GM21717 (cell line): ENCODE data around the gene OTOS.

Source experiments
- ATAC-seq: cut with Tn5 transposase; IDR thresholded peaks from one replicate; pipeline ENCODE4 v1.9.1; 2021; ENCODE audit warnings: mild to moderate bottlenecking, moderate library complexity; ENCODE audit not compliant: unreplicated experiment

OTOS gene

DNA sequence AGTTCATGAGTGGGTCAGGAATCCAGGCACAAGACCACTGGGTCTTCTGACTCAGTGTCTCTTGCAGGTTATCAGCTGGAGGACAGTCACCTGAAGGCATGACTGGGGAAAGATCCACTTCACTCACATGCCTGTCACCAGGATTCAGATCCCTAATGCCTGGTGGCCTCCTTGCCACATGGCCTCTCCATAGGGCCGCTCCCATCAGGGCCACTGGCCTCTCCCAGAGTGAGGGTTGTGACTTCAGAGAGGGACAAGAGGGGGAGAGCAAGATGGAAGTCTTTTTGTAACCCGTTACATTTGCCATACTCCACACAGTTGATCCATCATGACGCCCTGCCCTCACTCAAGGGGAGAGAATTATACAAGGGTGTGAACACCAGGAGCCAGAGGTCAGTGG lies 13.0 kb upstream of the OTOS start:
- ATAC-seq, result no peak

DNA sequence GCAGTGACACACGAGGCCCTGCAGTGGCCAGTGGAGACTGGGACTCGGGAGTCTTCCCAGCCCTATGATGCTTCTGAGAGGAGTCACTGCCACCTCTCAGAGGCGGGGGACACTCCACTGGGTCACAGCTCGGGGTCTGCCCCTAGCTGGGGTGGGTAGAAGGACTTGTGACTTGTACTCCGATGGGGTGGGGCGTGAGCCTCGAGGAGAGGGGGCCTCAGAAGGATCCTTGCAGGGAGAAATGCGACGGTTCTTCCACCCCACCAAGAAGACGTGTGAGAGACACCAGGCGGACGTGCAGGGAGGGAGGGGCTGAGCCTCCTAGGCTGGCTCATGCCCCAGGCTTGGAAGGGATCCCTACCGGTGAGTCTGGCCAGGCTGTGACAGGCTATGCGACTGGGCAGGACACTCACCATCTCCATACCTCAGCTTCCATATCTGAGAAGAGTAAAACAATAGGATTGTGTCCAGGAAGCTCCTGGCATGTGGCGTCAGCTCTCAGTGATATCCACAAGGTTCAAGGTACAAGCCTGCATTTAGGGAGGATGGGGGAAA lies 11.1 kb upstream of the OTOS start:
- ATAC-seq, result no peak

DNA sequence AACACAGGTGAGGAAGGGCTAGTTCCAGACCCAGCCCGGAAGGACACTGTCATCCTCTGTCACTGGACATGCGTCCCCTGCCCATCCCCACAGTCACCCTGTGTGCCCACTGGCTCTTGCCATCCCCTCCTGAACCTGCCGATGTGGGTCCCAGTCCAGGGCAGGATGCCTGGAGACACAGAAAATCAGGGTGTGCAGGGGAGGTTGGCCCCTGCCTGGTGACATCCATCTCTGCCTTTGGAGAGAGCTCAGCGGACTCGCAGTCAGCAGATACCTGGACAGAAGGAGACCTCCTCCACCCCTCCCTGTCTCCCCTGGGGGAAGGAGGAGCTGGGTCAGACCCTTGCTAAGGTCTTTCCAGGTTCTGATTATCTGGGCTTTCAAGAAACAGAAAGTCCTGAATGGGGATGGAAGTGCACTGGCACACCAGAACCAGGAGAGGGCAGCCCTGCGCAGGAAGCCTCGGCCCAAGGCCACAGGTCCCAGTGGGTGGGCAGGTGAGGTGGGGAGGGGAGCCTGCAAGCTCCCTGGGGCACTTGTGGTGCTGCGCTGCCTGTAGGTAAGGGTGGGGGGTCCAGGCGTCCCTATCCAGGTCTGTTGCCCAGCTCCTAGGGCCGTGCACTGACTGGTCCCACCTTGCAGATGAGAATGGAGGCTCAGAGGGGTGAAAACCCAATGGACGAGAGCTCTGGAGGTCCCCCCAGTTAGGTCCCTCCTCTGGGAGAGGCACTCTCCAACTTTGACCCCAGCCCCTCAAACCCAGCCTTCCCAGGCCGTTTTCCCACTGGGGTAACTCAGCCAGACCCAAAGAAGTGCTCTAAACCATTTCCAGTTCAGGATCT lies 9.7 kb upstream of the OTOS start:
- ATAC-seq, result no peak

DNA sequence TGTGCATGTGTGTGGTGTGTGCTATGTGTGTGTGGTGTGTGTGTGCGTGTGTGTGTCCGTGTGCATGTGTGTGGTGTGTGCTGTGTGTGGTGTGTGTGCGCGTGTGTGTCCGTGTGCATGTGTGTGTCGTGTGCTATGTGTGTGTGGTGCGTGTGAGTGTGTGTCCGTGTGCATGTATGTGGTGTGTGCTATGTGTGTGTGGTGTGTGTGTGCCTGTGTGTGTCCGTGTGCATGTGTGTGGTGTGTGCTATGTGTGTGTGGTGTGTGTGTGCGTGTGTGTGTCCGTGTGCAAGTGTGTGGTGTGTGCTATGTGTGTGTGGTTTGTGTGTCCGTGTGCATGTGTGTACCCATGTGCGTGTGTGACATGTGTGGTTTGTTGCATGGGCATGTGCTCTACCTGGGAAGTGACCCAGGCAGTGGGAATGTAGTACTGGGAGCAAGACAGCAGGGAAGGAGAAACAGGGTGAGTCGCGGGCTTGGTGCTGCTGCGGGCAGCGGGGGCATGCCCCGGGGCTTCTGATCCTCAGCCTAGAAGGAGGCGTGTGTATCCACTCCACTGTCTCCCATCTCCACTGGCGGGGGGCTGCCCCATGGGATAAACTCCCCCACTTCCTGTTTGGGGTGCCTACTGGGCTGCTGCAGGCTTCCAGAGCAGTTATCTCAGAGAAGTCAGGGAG lies 7.6 kb upstream of the OTOS start:
- no peak for ATAC-seq

DNA sequence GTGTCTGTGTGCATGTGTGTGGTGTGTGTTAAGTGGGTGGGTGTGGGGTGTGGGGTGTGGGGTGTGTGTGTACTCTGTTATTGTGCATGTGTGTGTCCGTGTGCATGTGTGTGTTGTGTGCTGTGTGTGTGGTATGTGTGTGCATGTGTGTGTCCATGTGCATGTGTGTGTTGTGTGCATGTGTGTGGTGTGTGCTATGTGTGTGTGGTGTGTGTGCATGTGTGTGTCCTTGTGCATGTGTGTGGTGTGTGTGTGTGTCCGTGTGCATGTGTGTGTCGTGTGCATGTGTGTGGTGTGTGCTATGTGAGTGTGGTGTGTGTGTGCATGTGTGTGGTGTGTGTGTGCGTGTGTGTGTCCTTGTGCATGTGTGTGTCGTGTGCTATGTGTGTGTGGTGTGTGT lies 6.9 kb upstream of the OTOS start:
- ATAC-seq, result no peak

DNA sequence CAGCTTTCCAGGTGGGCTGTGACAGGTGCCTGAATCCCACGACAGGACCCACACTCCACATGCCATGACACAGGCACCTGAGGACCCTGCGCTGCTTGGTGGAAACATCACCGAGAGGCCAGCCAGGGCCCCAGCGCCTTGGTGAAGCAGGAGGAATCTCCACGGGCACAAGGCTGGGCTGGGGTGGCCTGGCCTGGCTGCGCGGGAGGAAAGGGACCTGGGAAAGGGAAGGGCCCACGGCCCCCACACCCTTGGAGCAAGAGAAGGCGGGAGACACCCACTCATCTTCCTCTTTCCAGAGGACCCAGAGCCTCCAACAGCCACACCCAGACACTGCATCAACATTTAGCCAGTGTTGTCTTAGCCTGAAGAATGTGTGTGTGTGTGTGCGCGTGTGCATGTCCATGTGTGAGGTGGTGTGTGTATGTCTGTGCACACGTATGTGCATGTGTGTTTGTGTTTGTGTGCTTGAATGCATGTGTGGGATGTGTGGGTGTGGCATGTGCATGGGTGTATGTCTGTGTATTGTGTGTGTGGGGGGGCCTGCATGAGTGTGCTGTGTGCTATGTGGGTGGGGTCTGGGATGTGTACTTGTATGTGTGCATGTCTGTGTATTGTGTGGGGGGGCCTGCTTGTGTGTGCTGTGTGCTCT lies 6.3 kb upstream of the OTOS start:
- no peak for ATAC-seq

DNA sequence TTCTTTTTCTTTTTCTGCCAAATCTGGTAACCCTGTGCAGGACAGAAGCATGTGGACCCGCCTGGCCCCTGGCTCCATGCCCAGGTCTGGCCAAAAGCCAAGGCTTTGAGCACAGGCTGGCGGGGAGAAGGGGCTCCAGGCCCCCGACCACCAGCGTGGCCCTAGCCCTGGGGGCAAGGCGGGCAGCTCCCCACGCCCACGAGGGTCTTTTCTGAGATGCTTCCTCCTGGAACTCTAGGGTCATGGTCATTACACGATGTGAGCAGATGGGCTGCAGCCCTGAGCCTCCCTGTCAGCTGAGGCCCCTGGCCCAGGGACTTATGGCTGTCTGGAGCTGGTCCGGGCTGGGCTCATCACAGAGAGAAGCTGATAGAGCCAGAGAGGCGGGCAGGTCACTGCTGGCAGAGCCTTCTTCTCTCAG lies 5.7 kb upstream of the OTOS start:
- ATAC-seq, result no peak

DNA sequence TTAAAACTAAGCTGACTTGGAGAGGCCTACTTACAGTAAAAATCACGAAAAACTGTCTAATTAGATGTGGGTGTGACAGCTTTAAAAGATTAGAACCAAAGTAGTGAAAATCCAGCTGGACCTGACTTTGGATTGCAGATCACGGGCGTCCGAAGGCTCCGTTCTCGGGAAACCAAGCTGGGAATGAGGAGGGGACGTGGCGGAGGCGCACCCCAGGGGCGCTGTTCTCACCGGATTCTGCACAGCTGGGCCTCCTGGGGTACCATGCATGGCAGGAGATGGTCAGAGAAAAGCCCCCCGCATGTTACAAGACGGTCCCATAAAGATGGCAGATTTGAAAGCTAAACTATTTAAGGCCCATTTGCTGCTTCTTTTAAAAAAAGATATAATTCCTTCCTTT lies 5.0 kb upstream of the OTOS start:
- ATAC-seq, result no peak

DNA sequence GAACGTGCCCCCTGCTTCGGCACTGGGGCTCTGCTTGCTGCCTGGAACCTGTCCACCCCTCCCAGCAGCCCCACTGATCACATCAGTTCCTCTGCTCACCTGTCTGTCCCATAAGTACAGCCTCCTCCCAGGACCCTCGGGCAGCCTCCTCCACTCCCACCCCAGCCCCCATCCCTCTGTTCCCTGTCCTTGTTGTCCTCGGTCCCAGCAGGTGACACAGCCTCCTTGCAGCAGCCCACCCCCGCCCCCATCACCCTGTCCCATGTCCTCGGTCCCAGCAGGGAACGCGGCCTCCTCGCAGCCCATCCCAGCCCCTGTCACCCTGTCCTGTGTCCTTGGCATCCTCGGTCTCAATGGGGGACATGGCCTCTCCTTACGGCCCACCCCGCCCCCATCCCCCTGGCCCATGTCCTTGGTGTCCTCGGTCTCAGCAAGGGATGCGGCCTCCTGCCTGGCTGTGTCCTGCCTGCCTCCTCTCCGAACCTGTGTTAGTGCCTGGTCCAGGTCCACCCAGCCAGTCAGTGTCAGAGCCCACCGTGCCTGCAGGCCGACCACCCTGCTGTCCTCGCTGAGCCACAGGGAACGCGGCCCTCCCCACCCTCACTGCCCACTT lies 4.3 kb upstream of the OTOS start:
- ATAC-seq, result no peak

DNA sequence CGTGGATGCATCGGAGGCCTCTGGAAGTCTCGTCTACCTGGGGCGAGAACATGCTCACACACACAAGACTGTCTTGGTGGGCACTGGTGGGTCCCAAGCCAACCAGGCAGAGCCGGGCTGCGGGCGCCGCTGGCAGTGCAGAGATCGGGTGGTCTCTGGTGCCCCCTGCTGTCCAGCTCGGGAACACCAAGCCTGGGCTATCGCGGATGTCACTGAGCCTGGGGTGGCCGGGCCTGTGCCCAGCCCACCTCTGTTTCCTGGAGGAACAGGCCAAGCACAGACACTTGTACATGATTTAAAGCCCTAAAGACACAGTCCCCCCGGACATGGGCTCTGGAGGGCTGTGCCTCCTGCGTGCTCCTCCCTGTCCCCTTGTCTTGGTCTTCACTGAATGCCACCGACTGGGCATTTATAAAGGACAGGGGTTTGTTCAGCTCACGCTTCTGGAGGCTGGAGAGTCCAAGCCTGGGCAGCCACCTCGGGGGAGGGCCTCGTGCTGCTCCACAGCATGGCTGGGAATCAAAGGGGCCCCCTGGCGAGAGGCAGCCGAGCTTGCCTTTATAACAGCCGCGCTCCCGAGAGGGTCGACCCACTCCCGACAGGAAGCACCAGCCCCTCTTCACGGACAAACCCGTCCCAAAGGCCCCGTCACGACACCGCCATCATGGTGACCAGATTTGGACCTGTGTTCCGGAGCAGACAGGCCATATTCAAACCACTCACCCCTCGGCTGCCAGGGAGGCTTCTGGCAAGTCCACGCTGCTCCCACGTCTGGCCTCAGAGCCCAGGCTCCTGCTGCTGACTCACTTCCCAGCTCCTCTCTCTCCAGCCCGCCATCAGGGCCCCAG lies 3.6 kb upstream of the OTOS start:
- ATAC-seq, result peak; percentile 64

DNA sequence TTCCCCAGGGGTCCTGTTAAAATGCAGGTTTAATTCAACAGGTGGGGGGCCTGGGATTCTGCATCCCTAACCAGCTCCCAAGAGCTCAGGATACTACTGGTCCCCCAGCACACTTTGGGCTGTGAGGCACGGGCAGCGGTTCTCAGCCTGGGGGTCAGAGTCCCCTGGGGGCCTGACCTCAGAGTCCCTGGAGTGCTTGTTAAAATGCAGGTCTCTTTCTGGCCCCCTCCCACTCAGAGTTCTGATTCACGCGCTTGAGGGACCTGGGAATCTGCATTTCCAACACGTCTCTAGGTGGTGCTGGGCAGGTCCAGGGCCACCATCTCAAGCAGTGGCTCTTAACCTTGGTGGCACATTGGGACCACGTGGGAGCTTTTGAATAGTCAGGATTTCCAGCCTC lies 2.8 kb upstream of the OTOS start:
- no peak for ATAC-seq

DNA sequence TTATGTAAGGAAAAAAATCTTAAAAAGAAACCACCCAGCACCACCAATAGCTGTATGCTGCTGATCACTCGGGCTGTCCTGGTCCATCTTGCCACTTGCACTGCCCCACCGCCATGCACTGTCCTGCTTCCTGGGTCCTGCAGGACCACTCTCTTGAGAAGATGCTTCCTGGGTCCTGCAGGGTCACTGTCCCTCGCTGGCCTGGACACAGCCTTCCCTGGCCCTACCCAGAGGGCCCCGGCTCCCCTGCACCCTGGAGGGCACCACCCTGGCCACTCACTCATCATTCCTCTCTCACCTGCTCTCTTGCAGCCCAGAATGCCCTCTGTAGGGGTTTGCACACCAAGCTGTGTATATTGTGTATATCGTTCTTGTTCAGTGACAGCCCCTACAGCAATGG lies 2.4 kb upstream of the OTOS start:
- ATAC-seq, result no peak

DNA sequence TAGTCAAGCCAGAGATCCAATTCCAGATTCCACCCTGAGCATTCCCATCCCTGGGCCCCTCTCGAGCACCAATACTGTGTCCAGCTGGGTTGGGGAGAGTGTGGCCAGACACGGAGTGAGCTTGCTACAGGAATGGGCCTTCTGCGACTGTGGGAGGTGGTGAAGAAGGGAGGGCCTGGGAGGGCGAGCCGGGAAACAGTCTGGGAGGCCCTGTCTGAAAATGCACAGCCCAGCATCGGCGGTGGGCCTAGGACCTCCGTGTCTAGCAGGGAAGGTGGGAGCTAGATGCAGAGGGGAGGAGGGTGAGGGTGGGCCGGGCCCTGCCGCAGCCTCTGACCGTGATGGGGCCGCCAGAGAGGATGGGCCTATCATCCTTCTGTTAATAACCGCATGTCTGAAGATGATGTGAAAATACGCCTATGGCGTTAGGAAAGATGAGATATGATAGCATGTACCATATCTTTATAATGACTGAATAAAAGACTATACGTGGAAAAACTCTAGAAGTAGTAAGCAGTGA lies 1.9 kb upstream of the OTOS start:
- no peak for ATAC-seq

DNA sequence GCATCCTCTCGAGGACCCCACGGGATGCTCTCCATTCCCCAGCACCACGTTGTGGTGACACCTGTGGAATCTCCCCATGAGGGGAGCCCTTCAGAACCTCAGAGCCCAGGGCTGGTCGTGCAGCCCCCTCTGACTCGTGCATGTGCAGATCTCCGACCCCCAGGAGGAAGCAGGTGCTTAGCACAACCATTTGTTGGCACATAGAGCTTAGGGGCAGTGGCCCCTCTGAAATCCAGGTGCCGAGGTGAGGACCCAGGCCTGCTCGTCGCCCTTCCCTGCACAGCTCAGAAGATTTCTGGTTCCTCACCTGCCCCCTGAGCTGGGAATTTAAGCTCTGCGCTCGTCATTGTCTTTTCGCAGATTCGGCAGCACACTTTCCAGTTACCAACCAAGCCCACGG lies 1.3 kb upstream of the OTOS start:
- no peak for ATAC-seq

DNA sequence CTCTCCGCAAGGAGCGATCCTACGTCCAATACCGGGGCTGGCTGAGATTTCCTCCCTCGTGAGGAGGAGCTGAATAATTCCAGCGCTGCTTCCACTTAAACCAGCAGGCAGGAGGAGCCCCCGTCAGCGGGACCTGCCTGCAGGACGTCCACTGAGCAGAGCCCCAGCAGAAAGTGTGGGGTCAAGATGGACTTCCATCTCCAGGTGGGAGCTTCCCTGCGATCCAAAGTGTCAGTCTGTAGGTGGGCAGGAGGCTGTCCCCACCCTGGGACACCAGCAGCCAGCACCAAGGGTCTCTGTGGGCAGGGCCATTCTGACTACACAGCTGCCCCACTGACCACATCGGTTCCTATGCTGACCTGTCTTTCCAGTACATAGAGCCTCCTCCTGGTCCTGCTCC lies 462 bp upstream of the OTOS start:
- no peak for ATAC-seq

DNA sequence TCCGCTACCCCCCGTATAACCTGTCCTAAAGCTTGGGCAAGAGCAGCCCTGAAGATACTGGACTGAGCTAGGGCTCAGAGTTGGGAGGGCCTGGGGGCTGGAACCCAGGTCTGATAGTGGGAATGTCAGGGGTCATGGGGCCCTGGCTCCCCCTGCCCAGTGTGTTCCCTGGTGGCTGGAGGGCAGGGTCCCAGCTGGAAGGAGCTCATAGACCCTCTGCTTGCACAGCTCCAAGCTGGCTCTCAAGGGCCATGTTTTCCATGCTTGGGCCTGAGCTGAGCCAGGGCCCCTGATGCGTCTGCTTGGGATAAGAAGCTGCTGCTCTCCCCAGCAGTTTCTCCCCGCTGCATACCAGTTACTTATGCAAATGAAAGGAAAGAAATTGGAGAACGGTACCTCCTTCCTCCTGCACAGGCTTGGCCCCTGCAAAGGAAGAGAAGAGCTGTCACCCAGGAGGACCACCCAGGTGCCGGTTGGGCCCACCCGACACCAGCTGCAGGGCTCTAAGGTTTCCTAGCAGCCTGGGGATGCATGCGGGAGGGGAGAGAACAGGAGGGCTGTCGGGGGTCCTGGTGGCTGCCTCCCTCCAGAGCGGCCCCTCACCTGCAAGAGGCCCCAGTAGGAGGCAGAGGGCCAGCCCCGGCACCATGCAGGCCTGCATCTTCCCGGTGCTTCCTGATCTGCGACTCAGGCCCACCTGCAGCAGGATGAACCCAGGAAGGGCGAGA lies 628 bp downstream of the OTOS start:
- ATAC-seq, result no peak

DNA sequence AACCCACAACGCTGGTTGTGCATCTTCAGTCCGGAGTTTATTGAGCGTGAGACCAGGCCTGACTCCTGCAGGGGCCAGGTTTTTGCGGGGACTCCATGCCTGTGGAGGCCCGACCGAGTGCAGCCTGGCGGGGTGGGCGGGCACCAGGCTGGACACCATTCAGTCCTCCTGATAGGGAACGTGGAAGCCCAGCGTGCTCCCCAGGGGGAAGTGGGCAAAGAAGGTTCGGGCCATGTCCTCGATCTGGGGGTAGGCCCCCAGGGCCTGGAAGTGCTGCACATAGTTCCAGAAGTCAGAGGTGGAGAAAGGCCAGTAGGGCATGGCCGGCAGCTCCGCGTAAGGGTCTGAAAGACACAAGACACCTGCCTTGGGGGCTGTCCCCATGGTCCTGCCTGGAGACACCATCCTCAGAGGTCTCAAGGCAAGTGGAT lies 1.4 kb downstream of the OTOS start:
- no peak for ATAC-seq

DNA sequence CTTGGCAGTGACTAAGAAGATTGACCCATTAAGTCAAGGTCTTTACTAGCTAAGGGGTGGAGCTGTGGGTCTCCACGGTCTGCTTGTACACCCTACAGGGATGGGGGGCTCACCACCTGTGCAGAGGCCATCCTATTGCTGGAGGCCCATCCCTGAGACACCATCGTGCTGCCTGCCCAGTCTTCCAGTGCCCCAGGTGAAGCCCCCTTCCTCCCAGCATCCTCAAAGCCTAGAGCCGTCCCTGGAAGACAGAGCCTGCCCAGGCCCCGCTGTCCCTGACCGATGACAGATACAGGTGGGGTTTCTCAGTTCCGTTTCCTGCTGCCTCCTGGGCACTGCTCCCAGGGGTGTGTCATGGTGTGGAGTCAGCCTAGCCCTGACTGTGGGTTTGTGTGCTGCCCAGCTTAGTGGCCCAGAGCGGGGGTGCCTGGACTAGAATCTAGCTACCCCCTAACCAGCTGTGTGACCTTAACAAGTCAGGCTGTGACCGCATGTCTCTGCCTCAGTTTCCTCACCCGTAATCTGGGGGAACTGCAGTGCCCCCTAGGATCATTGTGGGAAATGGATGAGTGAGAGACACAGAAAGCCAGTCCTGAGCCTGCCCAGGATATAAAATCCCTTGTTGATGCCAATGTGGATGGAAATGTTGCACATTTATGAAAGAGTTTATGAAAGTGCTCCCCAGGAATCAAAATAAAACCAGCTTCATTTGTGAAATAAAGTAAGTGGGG lies 2.0 kb downstream of the OTOS start:
- ATAC-seq, result no peak
